ENCODE measurements around the gene RPL22. TPM values are rescaled to one million over a fixed set of nuclear protein-coding genes. Genes with fewer than 3 reads are reported as not detected.
"Not testable (repeated sequence)": the region's sequence is repeated elsewhere in the genome, so short reads cannot be mapped to it uniquely, and the experiment has no call there.

RPL22 gene
- total RNA-seq, 2 experiments from 2014 or later = 399 to 441 TPM

DNA sequence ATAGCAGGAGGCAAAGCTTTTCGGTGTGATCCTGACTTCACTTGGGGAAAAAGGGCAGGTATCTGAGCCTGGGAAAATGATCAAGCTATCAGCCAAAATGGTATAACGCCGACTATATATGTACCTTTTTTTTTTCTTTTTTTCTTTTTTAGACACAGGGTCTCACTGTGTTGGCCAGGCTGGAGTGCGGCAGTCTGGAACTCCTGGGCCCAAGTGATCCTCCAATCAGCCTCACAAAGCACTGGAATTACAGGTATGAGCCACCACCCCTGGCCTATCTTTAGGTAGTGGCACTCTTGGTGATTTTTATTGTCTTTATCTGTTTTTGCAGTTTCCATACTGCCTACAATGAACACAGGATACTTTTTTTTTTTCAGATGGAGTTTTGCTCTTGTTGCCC is 37.7 kb upstream of the RPL22 start:
- CTCF ChIA-PET = interaction anchor here (1.3 to 3.1 kb wide), 2 partner anchors 9 to 30 kb away, joined by 5 to 9 read pairs; partner anchors contain the start of gene RNF207
- POLR2A ChIA-PET = no interaction called here

DNA sequence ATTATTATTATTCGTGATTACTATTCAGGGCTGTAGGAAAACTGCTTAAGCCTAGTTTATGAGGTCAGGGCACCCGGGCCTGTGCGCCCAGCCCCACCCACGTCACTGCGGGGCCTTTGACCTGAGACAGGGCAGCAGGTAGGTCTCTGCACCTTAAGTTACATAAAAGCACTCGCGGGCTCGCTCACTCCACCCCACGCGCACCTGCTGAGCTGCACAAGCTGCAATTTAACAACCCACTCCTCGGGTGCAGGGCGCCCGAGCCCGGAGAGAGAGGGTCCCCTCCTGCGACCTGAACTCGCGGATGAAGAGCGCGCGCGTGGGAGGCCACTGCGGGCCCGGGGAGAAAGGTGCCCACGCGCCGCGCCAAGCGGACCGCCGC is 35.9 kb upstream of the RPL22 start:
- POLR2A ChIA-PET = interaction anchor here (1.5 to 2.4 kb wide), 2 partner anchors 29 to 158 kb away, joined by 5 to 6 read pairs; partner anchors contain the start of genes ACOT7 and RNF207
- CTCF ChIA-PET = interaction anchor here (0.7 to 2.3 kb wide), 6 partner anchors 9 to 188 kb away, joined by 3 to 8 read pairs (median 4); no protein-coding TSS in a partner anchor

DNA sequence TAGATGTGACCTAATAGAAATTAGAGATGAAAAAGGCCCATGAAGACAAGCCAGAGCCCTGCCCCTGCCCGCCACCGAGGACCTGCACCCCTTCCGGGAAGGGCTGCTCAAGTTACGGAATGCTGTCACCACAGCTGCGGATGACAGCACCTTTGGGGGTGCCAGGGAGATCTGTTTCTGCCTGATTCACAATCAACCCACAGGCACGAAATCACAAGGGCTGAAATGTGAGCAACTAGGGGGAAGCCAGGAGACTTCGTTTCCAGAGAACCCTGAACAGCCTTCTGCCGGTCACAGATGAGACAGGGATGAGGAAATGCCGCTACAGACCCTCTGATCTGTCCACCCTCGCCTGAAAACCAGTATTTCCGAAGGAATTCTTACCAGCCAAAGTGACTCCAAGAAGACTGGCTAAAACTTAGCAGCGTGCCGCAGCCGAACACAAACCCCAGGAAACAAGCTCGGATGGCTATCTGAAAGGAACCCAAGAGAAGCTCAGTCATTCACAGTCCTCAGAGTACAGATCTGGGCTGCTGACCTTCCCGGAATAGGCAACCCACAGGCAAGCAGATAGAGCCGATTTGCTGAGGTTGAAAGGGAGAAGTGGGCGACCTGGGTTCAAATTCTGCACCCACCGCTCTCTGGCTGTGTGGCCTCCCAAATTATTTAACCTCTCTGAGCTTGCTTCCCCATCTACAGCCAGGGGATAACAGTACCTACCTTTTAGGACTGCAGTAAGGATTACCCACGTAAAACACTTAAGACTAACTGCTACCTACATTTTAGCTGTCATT is 35.3 kb upstream of the RPL22 start:
- POLR2A ChIA-PET = interaction anchor here (2.4 kb wide), 1 partner anchor 28 kb away, joined by 6 read pairs; the partner anchor contains the start of gene RNF207
- CTCF ChIA-PET = interaction anchor here (0.7 to 2.3 kb wide), 6 partner anchors 9 to 189 kb away, joined by 3 to 8 read pairs (median 4); no protein-coding TSS in a partner anchor

DNA sequence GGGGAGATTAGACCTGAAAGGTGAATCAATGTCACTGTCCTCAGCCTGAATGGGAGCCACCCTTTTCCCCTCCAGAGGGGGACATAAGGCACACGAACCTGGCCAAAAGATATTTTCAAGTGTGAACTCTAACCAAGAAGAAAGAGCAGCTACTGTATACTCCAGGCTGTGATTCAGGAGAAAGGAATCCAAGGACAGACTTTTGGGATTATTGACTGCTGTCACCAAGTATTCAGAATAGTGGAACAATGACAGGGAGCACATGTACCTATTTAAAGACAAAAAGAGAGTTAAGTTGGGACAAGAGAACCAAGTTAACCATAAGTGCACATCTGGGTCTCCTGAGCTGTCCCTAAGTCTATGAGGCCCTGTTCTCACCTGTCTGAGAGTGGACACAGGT is 34.0 kb upstream of the RPL22 start:
- POLR2A ChIA-PET = no interaction called here
- CTCF ChIA-PET = interaction anchor here (0.5 to 1.3 kb wide), 2 partner anchors 12 to 461 kb away, joined by 3 read pairs; no protein-coding TSS in a partner anchor

DNA sequence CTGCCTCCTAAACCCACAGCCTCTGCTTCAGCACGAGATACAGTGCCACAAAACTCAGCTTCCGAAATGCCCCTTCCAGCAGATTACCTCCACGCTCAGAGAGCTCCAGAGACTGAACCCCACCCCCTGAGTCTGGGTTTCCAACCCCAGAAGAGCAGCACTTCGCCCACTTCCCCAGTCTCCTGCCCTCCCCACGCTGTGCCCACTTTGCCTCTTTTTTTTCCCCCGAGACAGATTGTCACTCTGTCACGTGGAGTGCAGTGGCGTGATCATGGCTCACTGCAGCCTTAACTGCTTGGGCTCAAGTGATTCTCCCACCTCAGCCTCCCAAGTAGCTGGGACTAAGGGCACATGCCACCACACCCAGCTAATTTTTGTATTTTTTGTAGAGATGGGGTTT is 26.3 kb upstream of the RPL22 start:
- CTCF ChIA-PET = interaction anchor here (0.7 kb wide), 1 partner anchor 9 kb away, joined by 3 read pairs; no protein-coding TSS in a partner anchor
- POLR2A ChIA-PET = interaction anchor here (1.7 kb wide), 1 partner anchor 19 kb away, joined by 3 read pairs; no protein-coding TSS in a partner anchor

DNA sequence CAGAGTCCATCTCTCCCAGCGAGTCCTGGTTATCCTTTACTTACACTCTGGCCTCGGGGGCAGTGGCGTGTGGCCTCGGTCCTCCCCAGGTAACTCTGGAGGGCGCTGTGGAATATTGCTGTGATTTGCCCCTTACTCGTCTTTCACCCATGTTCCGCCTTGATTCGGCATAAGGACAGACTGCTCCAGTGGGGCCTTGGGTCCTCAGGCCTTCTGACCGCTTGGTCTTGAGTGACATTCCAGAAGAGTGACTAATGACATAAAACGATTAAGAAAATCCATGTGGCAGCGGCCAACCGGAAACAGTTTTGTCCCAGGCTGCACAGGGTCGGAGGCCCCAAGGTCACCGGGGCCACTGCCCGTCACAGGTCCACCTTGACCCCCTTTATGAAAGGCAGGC is 25.3 kb upstream of the RPL22 start:
- ChIA-PET CTCF (no interaction called here), POLR2A (interaction anchor here (1.7 kb wide), 1 partner anchor 18 kb away, joined by 3 read pairs; no protein-coding TSS in a partner anchor)

DNA sequence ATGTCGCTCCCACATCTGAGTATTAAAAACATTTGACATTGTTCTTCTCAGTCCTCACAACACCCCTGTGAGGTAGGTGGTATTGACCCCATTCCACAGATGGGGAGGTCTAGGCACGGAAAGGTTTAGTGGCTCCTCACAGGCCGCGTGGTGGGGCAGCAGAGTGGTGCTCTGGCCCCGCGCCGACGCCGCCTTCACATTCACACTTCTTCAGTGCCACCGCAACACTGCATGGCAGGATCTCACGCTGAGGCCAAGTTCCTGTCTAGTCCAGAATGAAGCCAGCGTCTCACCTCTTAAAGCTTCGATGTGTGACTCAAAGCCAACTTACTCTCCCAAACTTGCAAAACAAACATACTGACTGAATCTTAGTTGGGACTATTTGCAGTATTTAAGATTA is 24.2 kb upstream of the RPL22 start:
- ChIA-PET POLR2A (interaction anchor here (0.6 kb wide), 1 partner anchor 8 kb away, joined by 4 read pairs; no protein-coding TSS in a partner anchor), CTCF (no interaction called here)

DNA sequence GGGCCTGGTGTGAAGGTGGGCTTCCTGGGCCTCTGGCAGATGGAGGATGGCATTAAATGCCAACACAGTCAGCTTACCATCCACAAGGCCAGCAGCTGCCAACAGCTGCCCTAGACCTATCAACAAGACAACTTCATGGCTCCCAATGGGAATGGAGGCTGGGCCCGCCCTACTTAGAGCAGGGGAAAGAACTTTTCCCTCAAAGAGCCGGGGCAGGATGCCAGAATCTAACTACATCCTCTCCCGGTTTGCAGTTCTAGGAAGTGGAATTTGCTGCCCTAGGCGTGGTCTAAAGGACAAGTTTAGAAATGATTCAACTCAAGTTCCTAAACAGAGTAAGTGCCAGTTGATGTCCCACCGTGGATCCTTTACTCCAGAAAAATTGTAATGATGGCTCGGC is 23.2 kb upstream of the RPL22 start:
- ChIA-PET POLR2A (no interaction called here), CTCF (no interaction called here)

DNA sequence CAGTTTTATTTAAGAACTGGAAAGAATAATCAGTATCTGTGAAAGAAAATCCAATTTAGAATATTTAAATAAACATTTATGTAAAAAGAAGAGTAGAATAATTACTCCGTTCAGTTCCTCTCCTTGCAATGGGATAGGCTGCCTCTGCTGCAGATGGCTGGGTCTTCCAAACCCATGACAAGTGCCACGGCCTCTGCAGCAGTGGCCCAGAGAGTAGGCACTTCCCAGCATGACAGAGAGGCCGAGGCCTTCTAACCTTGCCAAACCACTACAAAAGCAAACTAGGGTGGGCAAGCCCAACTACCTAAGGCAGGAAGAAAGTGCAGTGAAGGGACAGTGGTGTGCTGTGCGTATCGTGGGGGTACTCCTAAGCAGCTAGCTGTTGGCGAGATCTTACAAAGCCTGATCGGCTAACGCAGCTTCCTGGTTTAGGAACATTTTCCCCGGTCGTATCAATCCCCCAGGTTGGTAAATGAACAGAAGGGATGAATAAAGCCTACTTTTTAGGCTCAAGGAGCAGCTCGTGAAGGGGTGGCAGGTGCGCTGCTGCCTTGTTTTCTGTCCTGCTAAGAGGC is 21.9 kb upstream of the RPL22 start:
- ChIA-PET CTCF (interaction anchor here (0.6 kb wide), 1 partner anchor 158 kb away, joined by 5 read pairs; no protein-coding TSS in a partner anchor), POLR2A (no interaction called here)

DNA sequence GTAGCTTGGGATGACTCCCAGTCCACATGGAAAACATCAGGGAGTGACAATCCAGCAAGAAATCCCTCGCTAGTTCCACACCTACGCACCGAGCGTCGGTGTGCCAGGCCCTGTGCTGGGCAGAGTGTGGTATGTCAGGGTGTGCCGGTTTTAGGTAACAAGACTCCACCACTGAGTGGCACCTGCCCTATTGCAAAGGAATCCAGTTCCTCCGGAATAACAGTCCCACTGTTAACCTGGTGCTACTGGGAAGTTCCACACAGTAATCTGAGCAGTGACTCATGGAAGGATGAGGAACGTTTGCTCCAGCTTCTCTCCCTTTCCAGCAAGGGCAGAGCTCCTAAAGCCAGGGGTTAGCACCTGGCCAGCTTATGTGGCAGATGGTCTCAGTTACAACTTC is 20.8 kb upstream of the RPL22 start:
- ChIA-PET POLR2A (interaction anchor here (0.7 kb wide), 1 partner anchor 14 kb away, joined by 3 read pairs; the partner anchor contains the start of gene RNF207), CTCF (interaction anchor here (0.6 kb wide), 1 partner anchor 328 kb away, joined by 4 read pairs; no protein-coding TSS in a partner anchor)

DNA sequence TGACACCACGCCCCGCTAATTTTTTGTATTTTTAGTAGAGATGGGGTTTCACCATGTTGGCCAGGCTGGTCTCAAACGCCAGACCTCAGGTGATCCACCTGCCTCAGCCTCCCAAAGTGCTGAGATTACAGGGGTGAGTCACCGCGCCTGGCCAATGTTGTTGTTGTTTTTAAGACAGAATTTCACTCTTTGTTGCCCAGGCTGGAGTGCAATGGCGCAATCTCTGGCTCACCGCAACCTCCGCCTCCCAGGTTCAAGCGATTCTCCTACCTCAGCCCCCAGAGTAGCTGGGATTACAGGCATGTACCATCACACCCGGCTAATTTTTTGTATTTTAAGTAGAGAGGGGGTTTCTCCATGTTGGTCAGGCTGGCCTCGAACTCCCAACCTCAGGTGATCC is 20.2 kb upstream of the RPL22 start:
- POLR2A ChIA-PET = not testable (repeated sequence)
- CTCF ChIA-PET = interaction anchor here (0.6 to 2.5 kb wide), 3 partner anchors 10 to 329 kb away, joined by 3 to 6 read pairs (median 4); partner anchors contain the start of gene RNF207

DNA sequence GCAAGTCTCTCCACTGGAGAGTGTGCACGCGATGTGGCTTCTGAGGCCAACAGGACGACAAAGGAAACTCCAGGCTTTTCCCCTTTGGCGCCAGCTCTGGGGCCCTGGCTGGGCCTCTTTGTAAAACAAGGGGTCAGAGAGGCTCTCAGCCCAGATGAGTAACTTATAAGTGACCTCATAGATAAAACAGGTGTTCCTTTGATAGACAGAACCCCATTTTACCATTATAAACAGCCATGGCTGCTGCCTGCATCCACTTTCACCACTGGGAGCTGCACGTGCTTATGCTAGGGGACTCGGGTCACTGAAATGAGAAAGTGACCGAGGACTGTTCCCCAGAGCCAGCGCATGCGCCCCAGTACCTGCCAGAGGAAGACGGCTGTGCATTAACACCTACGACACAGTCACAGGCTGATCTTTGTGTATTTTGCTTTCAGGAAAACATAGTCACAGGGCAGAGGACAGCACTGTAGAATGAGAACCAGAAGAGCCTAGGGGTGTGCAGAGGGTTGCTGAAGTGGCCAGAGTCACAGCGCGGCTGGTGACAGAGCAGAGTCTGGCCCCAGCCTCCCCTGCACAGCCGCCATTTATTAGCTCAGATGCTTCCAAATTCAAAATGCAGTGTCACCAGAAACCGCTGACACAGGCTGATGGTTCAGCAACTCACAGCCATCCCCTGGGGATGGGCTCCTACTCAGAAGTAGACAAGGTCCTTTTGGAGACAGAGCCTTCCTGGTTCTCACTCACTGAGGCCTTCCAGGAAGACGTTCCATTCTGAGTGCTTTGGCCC is 19.2 kb upstream of the RPL22 start:
- POLR2A ChIA-PET = no interaction called here
- CTCF ChIA-PET = interaction anchor here (1.2 to 2.5 kb wide), 2 partner anchors 9 to 12 kb away, joined by 3 to 6 read pairs; partner anchors contain the start of gene RNF207

DNA sequence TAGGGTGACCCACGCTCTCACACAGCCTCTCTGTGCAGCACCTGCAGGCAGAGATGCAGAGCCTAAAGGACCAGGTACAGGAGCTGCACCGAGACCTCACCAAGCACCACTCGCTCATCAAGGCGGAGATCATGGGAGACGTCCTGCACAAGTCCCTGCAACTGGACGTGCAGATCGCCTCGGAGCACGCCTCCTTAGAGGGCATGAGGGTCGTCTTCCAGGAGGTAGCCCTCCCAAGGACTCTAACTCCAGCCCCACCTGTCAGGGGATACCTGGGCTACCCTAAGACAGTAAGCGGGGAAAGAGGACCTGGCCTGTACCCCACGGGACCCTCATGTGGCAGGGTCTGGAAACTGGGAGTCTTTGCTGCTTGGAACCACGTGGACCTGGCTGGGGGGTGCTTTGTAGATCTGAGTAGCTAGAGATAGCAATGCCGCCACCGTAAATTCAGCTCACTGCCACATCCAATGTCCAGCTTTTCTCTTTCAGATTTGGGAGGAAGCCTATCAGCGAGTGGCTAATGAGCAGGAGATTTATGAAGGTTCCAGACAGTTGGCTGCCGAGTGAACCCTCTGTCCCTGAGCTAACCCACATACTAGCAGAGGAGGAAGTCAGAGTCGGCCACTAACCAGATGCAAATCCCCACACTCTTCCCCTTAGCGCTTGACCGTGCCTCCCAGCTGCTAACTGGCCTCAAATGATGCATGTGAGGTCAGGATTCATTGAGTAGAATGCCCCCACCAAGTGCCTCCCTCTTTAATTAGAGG is 13.0 kb upstream of the RPL22 start:
- ChIA-PET CTCF (interaction anchor here (1.1 kb wide), 1 partner anchor 10 kb away, joined by 3 read pairs; no protein-coding TSS in a partner anchor), POLR2A (no interaction called here)

DNA sequence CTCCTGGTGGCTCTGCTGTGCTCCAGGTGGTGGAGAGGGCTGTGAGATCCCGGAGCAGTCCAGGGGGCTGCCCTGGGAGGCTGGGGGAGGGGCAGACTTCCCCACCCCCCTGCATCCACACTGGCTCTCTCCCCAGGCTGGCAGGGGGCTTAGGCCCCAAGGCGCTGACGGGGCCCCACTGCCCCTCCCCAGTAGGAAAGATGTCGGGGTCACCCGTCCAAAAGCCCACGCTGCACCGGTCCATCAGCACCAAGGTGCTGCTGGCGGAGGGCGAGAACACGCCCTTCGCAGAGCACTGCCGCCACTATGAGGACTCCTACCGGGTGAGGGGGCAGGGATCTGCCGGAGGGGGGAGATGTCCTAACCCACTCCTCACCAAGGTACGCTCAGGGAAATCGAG is 12.3 kb upstream of the RPL22 start:
- ChIA-PET POLR2A (no interaction called here), CTCF (no interaction called here)

DNA sequence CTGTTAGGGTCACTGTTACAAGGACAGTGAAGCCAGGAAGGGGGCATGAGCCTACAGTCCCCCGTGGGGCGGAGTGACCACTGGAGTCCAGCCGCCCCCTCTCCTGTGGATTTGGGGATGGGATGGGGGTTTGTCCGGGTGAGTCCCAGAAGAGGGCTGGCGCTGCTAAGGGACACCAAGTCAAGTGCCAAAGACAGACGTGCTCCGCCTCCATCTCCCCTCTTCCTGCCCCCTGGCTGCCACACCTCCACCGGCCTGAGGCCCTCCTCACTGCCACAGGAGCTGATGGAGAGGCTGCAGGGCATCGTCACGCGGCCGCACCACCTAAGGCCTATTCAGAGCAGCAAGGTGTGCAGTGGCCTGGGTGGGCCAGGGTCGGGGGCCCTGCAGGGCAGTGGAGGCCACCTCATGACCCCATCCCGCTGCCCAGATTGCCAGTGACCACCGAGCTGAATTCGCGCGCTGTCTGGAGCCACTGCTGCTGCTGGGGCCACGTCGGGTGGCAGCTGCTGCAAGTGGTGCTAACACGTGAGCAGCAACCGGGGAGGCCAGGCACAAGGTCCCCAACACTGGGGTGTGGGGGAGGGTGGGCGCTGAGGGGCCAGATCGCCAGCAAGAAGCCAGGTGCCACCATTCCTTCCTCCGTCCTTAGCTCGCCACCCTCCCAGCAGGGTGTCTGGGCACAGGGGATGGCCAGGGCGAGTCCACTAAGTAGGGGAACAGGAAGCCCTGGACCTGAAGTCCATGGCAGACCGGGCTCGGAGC is 11.4 kb upstream of the RPL22 start:
- ChIA-PET CTCF (interaction anchor here (0.6 kb wide), 1 partner anchor 8 kb away, joined by 4 read pairs; no protein-coding TSS in a partner anchor), POLR2A (no interaction called here)

DNA sequence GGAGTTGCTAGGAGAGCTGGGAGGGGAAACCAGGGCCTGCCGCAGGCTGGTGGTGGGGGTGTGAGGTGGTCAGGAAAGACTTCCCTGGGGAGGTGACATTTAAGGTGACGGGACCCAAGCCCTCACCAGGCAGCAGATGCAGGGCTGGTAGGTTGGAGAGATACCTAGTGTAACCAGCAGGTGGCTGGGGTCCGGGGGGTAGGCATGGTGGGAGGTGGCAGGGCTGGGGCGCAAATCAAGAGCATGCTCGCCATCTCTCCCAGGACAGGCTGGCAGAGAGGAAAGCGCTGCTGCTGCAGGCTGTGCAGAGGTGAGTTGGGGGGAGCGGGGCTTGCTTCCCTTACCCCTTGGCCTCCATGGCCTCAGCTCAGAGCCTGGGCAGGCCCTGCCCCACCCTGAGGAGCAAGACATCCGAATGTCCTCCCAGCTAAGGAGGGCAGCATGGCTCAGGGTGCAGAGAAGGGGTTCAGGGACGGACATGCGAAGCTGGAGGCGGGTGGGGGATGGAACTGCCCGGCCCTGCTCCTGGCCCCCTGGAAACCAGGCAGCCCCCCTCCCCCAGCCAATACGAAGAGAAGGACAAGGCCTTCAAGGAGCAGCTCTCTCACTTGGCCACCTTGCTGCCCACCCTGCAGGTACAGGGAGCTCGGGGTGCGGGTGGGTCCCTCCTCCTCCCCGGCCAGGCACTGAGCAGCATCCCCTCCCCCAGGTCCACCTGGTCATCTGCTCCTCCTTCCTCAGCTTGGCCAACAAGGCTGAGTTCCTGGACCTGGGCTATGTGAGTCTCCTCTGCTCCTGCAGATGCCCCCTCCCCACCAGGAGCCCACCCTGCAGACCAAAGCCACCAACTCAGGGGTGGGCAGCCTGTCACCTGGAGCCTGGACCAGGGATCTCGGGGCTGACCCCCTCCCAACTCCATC is 10.5 kb upstream of the RPL22 start:
- POLR2A ChIA-PET = interaction anchor here (0.5 kb wide), 1 partner anchor 21 kb away, joined by 4 read pairs; no protein-coding TSS in a partner anchor
- CTCF ChIA-PET = interaction anchor here (0.6 to 0.8 kb wide), 2 partner anchors 9 to 149 kb away, joined by 3 to 5 read pairs; no protein-coding TSS in a partner anchor
